HCT116 (cell line): ENCODE data around the gene STOX2. TPM values are rescaled to one million over a fixed set of nuclear protein-coding genes. Genes with fewer than 3 reads are reported as not detected.

Source experiments
- ATAC-seq: fragments of 200-7000 bp; cut with Tn5 transposase; 2 replicates; pipeline ENCODE4 v1.9.1; 2020; ENCODE audit warnings: mild to moderate bottlenecking, moderate library complexity
- BruUV-seq: library from RNA; stranded (reverse); fragments of 400-500 nt; replicated peaks from 2 replicates; lab custom pipeline; 2021; lab: Mats Ljungman, UMichigan
- CTCF ChIA-PET: fragments of 300-600 bp; sonication (Branson Sonifier 250); formaldehyde crosslinking; loops from one replicate; lab custom pipeline; 2021; ENCODE audit warnings: antibody characterized with exemption; lab: Charles Lee
- POLR2A ChIA-PET: fragments of 300-600, 350-600 bp; sonication (Branson Sonifier 250); formaldehyde crosslinking; loops from one replicate; lab custom pipeline; 2021; ENCODE audit warnings: antibody characterized with exemption; lab: Charles Lee
- RAD21 ChIA-PET, 2 experiments: fragments of 300-600 bp; sonication (Branson Sonifier 250); formaldehyde crosslinking; loops; one replicate each; lab custom pipeline; 2023; ENCODE audit warnings: low total read pairs in 2 of 2; ENCODE audit not compliant: uncharacterized antibody in 2 of 2, unreplicated experiment in 2 of 2, low non-redundant PET in 1 of 2; lab: Charles Lee
- DNase-seq: peaks from one replicate; pipeline ENCODE4 v3.0.0-alpha.2; 2010; ENCODE audit warnings: low read depth, low spot score
- H2AFZ ChIP-seq: fragments of 200-600 bp; shearing (Covaris generic), sonication (generic); 2 replicates; pipeline ENCODE4 v1.6.1; 2017; ENCODE audit warnings: low read depth, mixed run types, mixed read lengths, antibody characterized with exemption, low read length; ENCODE audit not compliant: poor library complexity, severe bottlenecking
- H3K27ac ChIP-seq: 2 replicates; pipeline ENCODE4 v1.5.1; 2012; ENCODE audit warnings: low read depth, low read length
- H3K27me3 ChIP-seq: fragments of 200-600 bp; sonication (generic); 2 replicates; pipeline ENCODE4 v1.6.1; 2016; ENCODE audit warnings: mixed run types, low read length, mixed read lengths; ENCODE audit not compliant: insufficient read depth
- H3K36me3 ChIP-seq, 2 experiments: fragments of 200-500 bp in 1 of 2; fragments of 200-600 bp in 1 of 2; sonication (Bioruptor generic) in 1 of 2; sonication (generic) in 1 of 2; 2 replicates each; pipeline versions ENCODE4 v1.5.1 to v1.6.1; 2014 to 2016; ENCODE audit warnings: low read length in 2 of 2, inconsistent platforms in 1 of 2, mixed read lengths in 1 of 2, mixed run types in 1 of 2; ENCODE audit not compliant: insufficient read depth in 2 of 2, control insufficient read depth in 1 of 2
- H3K4me1 ChIP-seq, 2 experiments: fragments of 200-600 bp in 1 of 2; sonication (generic) in 1 of 2; 2 replicates each; pipeline versions ENCODE4 v1.5.1 to v1.6.1; 2012 to 2017; ENCODE audit warnings: low read length in 2 of 2, inconsistent platforms in 1 of 2, mild to moderate bottlenecking in 1 of 2, mixed read lengths in 1 of 2, mixed run types in 1 of 2, moderate library complexity in 1 of 2; ENCODE audit not compliant: insufficient read depth in 2 of 2, control insufficient read depth in 1 of 2
- H3K4me2 ChIP-seq: fragments of 200-600 bp; sonication (generic); 2 replicates; pipeline ENCODE4 v1.6.1; 2017; ENCODE audit warnings: mixed run types, low read length, mixed read lengths
- H3K4me3 ChIP-seq, 2 experiments: fragments of 200-600 bp in 1 of 2; sonication (generic) in 1 of 2; replicated peaks in 1 of 2; 2 replicates each; pipeline ENCODE4 v1.5.1; 2011 to 2016; ENCODE audit warnings: low read length in 2 of 2, control low read depth in 1 of 2, low read depth in 1 of 2, mild to moderate bottlenecking in 1 of 2, mixed read lengths in 1 of 2, mixed run types in 1 of 2
- H3K79me2 ChIP-seq: fragments of 200-600 bp; sonication (generic); 2 replicates; pipeline ENCODE4 v1.6.1; 2017; ENCODE audit warnings: mild to moderate bottlenecking, mixed run types, low read length, moderate library complexity, mixed read lengths; ENCODE audit not compliant: insufficient read depth
- H3K9ac ChIP-seq: fragments of 200-600 bp; sonication (generic); 2 replicates; pipeline ENCODE4 v1.6.1; 2016; ENCODE audit warnings: low read length, mixed read lengths
- H3K9me2 ChIP-seq: fragments of 200-600 bp; sonication (generic), shearing (Covaris generic); 2 replicates; pipeline ENCODE4 v1.6.1; 2017; ENCODE audit warnings: mixed run types, mild to moderate bottlenecking, moderate library complexity; ENCODE audit not compliant: insufficient read depth
- H3K9me3 ChIP-seq, 2 experiments: fragments of 200-500 bp in 1 of 2; fragments of 200-600 bp in 1 of 2; sonication (Bioruptor generic) in 1 of 2; sonication (generic) in 1 of 2; 2 replicates each; pipeline ENCODE4 v1.6.1; 2014 to 2017; ENCODE audit warnings: low read length in 2 of 2, mixed read lengths in 2 of 2, inconsistent platforms in 1 of 2, low read depth in 1 of 2, mild to moderate bottlenecking in 1 of 2, mixed run types in 1 of 2, moderate library complexity in 1 of 2; ENCODE audit not compliant: control insufficient read depth in 1 of 2, insufficient read depth in 1 of 2
- H4K20me1 ChIP-seq: fragments of 200-600 bp; sonication (generic), shearing (Covaris generic); 2 replicates; pipeline ENCODE4 v1.6.1; 2017; ENCODE audit warnings: mixed run types, mild to moderate bottlenecking, moderate library complexity; ENCODE audit not compliant: insufficient read depth
- CBX3 ChIP-seq: IDR thresholded peaks from 2 replicates; pipeline ENCODE4 v1.6.1; 2012; ENCODE audit warnings: low read depth
- CEBPB ChIP-seq: IDR thresholded peaks from 2 replicates; pipeline ENCODE4 v1.6.1; 2012; ENCODE audit warnings: low read depth
- EGR1 ChIP-seq: IDR thresholded peaks from 2 replicates; pipeline ENCODE4 v1.6.1; 2012; ENCODE audit warnings: low read depth
- EZH2phosphoT487 ChIP-seq: fragments of 200-600 bp; IDR thresholded peaks from 2 replicates; pipeline ENCODE4 v1.6.1; 2018; ENCODE audit warnings: antibody characterized with exemption, borderline replicate concordance
- FOSL1 ChIP-seq: IDR thresholded peaks from 2 replicates; pipeline ENCODE4 v1.6.1; 2012; ENCODE audit warnings: low read depth
- JUND ChIP-seq: IDR thresholded peaks from 2 replicates; pipeline ENCODE4 v1.6.1; 2012
- POLR2AphosphoS5 ChIP-seq: IDR thresholded peaks from 2 replicates; pipeline ENCODE4 v1.6.1; 2011; ENCODE audit warnings: mild to moderate bottlenecking, low read depth, low read length, moderate library complexity
- RAD21 ChIP-seq: IDR thresholded peaks from 2 replicates; pipeline ENCODE4 v1.6.1; 2012; ENCODE audit warnings: low read depth, mild to moderate bottlenecking
- SIN3A ChIP-seq: IDR thresholded peaks from 2 replicates; pipeline ENCODE4 v1.6.1; 2012; ENCODE audit warnings: low read depth
- SRF ChIP-seq: IDR thresholded peaks from 2 replicates; pipeline ENCODE4 v1.6.1; 2012; ENCODE audit warnings: low read depth
- TCF7L2 ChIP-seq: IDR thresholded peaks from 2 replicates; pipeline ENCODE4 v1.7.0; 2011; ENCODE audit warnings: borderline replicate concordance, inconsistent platforms; ENCODE audit not compliant: insufficient read depth, insufficient read length; ENCODE audit errors: extremely low read depth
- YY1 ChIP-seq: IDR thresholded peaks from 2 replicates; pipeline ENCODE4 v1.6.1; 2011; ENCODE audit warnings: low read length, low read depth, moderate library complexity, mild to moderate bottlenecking; ENCODE audit not compliant: insufficient replicate concordance; ENCODE audit errors: extremely low read depth
- ZFX ChIP-seq: fragments of 450-650 bp; IDR thresholded peaks from 2 replicates; pipeline ENCODE4 v1.6.1; 2017
- ZNF274 ChIP-seq: fragments of 200-500 bp; sonication (Bioruptor generic); IDR thresholded peaks from 2 replicates; pipeline ENCODE4 v1.6.1; 2014; ENCODE audit warnings: mild to moderate bottlenecking, low read depth, low read length, inconsistent platforms
- intact Hi-C: fragments of 100-400 bp; cut with micrococcal nuclease; formaldehyde crosslinking; loops from 2 replicates; pipeline ENCODE4 v1.10.0; 2022
- total RNA-seq: library from RNA; stranded (reverse); gene quantifications from one replicate; pipeline ENCODE4 v1.2.1, GENCODE V29; 2021; ENCODE audit not compliant: unreplicated experiment
- TF ChIP-seq, protein P1 (sequence below), 3 experiments: fragments of 200-600 bp in 1 of 3; sonication (generic) in 1 of 3; IDR thresholded peaks in 2 of 3; conservative IDR thresholded peaks in 1 of 3; 2 replicates each; pipeline ENCODE4 v1.5.1; 2012 to 2017; ENCODE audit warnings: low read depth in 2 of 3, low read length in 2 of 3, antibody characterized with exemption in 1 of 3, borderline replicate concordance in 1 of 3, control low read depth in 1 of 3, mild to moderate bottlenecking in 1 of 3, mixed read lengths in 1 of 3, mixed run types in 1 of 3, moderate library complexity in 1 of 3; ENCODE audit not compliant: insufficient read depth in 1 of 3
- TF ChIP-seq, protein P2 (sequence below): IDR thresholded peaks from 2 replicates; pipeline ENCODE4 v1.6.1; 2012; ENCODE audit warnings: low read depth
- TF ChIP-seq, protein P3 (sequence below): IDR thresholded peaks from 2 replicates; pipeline ENCODE4 v1.6.1; 2012

STOX2 gene
- total RNA-seq, 1 experiment from 2014 or later, result 6.3 TPM

DNA sequence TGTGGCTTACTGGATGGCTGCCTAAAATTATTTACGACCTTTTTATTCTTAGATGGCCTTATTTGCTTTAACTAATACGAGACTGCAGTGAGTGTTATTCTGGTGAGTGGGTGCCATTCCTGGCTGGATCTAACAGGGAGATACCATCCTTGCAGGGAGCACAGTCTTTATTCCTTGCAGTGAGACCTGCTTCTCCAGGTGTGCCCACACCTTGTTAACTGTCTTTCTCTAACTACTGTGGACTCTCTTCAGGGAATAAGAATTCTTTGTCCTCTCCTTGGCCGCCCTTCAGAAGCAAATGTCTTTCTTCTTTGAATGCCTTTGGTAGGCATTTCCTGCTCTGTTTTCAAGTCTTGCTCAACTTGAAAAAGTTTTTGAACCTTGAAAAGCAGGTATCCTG, 34.1 kb upstream of the STOX2 start:
- BruUV-seq, result no TSS peak
- no peaks in the 10 kb centered on the region for H3K79me2 ChIP-seq
- no peak for DNase-seq
- H3K9ac ChIP-seq, result no peak overlapping the region
- no peaks in the 10 kb centered on the region for H3K27me3 ChIP-seq
- H3K27ac ChIP-seq, result no peak overlapping the region
- CTCF ChIA-PET, result no interaction called here
- no peaks in the 10 kb centered on the region for H3K4me1 ChIP-seq
- TF ChIP-seq, protein P1, sequence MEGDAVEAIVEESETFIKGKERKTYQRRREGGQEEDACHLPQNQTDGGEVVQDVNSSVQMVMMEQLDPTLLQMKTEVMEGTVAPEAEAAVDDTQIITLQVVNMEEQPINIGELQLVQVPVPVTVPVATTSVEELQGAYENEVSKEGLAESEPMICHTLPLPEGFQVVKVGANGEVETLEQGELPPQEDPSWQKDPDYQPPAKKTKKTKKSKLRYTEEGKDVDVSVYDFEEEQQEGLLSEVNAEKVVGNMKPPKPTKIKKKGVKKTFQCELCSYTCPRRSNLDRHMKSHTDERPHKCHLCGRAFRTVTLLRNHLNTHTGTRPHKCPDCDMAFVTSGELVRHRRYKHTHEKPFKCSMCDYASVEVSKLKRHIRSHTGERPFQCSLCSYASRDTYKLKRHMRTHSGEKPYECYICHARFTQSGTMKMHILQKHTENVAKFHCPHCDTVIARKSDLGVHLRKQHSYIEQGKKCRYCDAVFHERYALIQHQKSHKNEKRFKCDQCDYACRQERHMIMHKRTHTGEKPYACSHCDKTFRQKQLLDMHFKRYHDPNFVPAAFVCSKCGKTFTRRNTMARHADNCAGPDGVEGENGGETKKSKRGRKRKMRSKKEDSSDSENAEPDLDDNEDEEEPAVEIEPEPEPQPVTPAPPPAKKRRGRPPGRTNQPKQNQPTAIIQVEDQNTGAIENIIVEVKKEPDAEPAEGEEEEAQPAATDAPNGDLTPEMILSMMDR (IDR thresholded peaks at IDR 0.05 in 2 of 3, conservative IDR thresholded peaks at IDR 0.05 in 1 of 3; ENCODE audit: borderline replicate concordance in 1 of 3, insufficient read depth in 1 of 3, low read depth in 2 of 3, low read length in 2 of 3), result no peak
- TF ChIP-seq CEBPB (no peak), EZH2phosphoT487 (no peak), EGR1 (no peak), TCF7L2 (no peak), RAD21 (no peak), SRF (no peak), SIN3A (no peak), ZNF274 (no peak), POLR2AphosphoS5 (no peak), ZFX (no peak), FOSL1 (no peak), YY1 (no peak), JUND (no peak), CBX3 (no peak)
- TF ChIP-seq, protein P2, sequence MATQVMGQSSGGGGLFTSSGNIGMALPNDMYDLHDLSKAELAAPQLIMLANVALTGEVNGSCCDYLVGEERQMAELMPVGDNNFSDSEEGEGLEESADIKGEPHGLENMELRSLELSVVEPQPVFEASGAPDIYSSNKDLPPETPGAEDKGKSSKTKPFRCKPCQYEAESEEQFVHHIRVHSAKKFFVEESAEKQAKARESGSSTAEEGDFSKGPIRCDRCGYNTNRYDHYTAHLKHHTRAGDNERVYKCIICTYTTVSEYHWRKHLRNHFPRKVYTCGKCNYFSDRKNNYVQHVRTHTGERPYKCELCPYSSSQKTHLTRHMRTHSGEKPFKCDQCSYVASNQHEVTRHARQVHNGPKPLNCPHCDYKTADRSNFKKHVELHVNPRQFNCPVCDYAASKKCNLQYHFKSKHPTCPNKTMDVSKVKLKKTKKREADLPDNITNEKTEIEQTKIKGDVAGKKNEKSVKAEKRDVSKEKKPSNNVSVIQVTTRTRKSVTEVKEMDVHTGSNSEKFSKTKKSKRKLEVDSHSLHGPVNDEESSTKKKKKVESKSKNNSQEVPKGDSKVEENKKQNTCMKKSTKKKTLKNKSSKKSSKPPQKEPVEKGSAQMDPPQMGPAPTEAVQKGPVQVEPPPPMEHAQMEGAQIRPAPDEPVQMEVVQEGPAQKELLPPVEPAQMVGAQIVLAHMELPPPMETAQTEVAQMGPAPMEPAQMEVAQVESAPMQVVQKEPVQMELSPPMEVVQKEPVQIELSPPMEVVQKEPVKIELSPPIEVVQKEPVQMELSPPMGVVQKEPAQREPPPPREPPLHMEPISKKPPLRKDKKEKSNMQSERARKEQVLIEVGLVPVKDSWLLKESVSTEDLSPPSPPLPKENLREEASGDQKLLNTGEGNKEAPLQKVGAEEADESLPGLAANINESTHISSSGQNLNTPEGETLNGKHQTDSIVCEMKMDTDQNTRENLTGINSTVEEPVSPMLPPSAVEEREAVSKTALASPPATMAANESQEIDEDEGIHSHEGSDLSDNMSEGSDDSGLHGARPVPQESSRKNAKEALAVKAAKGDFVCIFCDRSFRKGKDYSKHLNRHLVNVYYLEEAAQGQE, result no peak
- TF ChIP-seq, protein P3, sequence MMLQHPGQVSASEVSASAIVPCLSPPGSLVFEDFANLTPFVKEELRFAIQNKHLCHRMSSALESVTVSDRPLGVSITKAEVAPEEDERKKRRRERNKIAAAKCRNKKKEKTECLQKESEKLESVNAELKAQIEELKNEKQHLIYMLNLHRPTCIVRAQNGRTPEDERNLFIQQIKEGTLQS, result no peak
- intact Hi-C loops, result no loop called here
- H3K9me2 ChIP-seq, result no peaks in the 10 kb centered on the region
- RAD21 ChIA-PET, result no interaction called here
- no peaks in the 10 kb centered on the region for H3K36me3 ChIP-seq
- H2AFZ ChIP-seq, result no peak overlapping the region
- no peak for ATAC-seq
- H3K9me3 ChIP-seq, result no peaks in the 10 kb centered on the region
- no peaks in the 10 kb centered on the region for H4K20me1 ChIP-seq
- POLR2A ChIA-PET, result no interaction called here
- no peak overlapping the region for H3K4me2 ChIP-seq
- no peak overlapping the region for H3K4me3 ChIP-seq
